H1 (cell line): ENCODE measurements around the gene SUPT4H1. TPM values are rescaled to one million over a fixed set of nuclear protein-coding genes. Genes with fewer than 3 reads are reported as not detected.

ENCODE experiments used
- CTCF ChIA-PET: fragments of 300-600 bp; sonication (Branson Sonifier 250); formaldehyde crosslinking; loops from one replicate; lab custom pipeline; 2021; ENCODE audit not compliant: partially characterized antibody; lab: Charles Lee
- POLR2A ChIA-PET: fragments of 300-600 bp; sonication (Branson Sonifier 250); formaldehyde crosslinking; loops from one replicate; lab custom pipeline; 2021; ENCODE audit warnings: inconsistent platforms; ENCODE audit not compliant: partially characterized antibody; lab: Charles Lee
- DNase-seq, 2 experiments: peaks; one replicate each; pipeline versions ENCODE4 v3.0.0 to v3.0.0-alpha.2; 2010 to 2022; ENCODE audit warnings: low spot score in 2 of 2, low read depth in 1 of 2, mixed read lengths in 1 of 2
- FAIRE-seq: peaks from 2 replicates; lab custom pipeline; 2011; peaks lifted over from hg19 to GRCh38; lab: Jason Lieb, UNC
- H2AFZ ChIP-seq: 2 replicates; pipeline ENCODE4 v1.8.1; 2012; ENCODE audit warnings: low read length, inconsistent platforms
- H2AK5ac ChIP-seq: 2 replicates; pipeline ENCODE4 v1.6.1; 2013; ENCODE audit warnings: low read depth, low read length
- H2BK120ac ChIP-seq: replicated peaks from 2 replicates; pipeline ENCODE3; 2013; ENCODE audit warnings: low read depth, low read length, inconsistent platforms
- H2BK12ac ChIP-seq: 2 replicates; pipeline ENCODE4 v1.6.1; 2013; ENCODE audit warnings: low read depth, low read length
- H2BK15ac ChIP-seq: 2 replicates; pipeline ENCODE4 v1.6.1; 2013; ENCODE audit warnings: low read length
- H2BK20ac ChIP-seq: 2 replicates; pipeline ENCODE4 v1.6.1; 2013; ENCODE audit warnings: low read length
- H2BK5ac ChIP-seq: 2 replicates; pipeline ENCODE4 v1.6.1; 2013; ENCODE audit warnings: low read depth, low read length
- H3K14ac ChIP-seq: 2 replicates; pipeline ENCODE4 v1.6.1; 2013; ENCODE audit warnings: inconsistent platforms; ENCODE audit not compliant: insufficient read length
- H3K18ac ChIP-seq: 2 replicates; pipeline ENCODE4 v1.6.1; 2013; ENCODE audit warnings: low read length; ENCODE audit errors: extremely low read depth
- H3K23ac ChIP-seq: 2 replicates; pipeline ENCODE4 v1.6.1; 2013; ENCODE audit warnings: inconsistent platforms; ENCODE audit not compliant: insufficient read length
- H3K23me2 ChIP-seq: 2 replicates; pipeline ENCODE4 v1.6.1; 2013; ENCODE audit warnings: low read depth, low read length
- H3K27ac ChIP-seq: 2 replicates; pipeline ENCODE4 v1.6.1; 2011; ENCODE audit warnings: low read depth, low read length, inconsistent platforms
- H3K27me3 ChIP-seq, 4 experiments: replicated peaks in 1 of 4; 1 replicate in 1 of 4; 2 replicates in 3 of 4; pipeline versions ENCODE4 v1.6.1 to v1.8.1; 2011 to 2013; ENCODE audit warnings: low read length in 3 of 4, mild to moderate bottlenecking in 3 of 4, inconsistent platforms in 2 of 4, mixed read lengths in 2 of 4, moderate library complexity in 1 of 4; ENCODE audit not compliant: control insufficient read depth in 3 of 4, insufficient read depth in 3 of 4; ENCODE audit errors: extremely low read depth in 1 of 4
- H3K36me3 ChIP-seq, 4 experiments: 2 replicates each; pipeline versions ENCODE4 v1.6.1 to v1.8.1; 2011 to 2013; ENCODE audit warnings: mild to moderate bottlenecking in 4 of 4, low read length in 3 of 4, moderate library complexity in 2 of 4, control low read depth in 1 of 4, inconsistent platforms in 1 of 4; ENCODE audit not compliant: insufficient read depth in 4 of 4, control insufficient read depth in 2 of 4
- H3K4ac ChIP-seq: replicated peaks from 2 replicates; pipeline ENCODE3; 2013; ENCODE audit warnings: low read length, low read depth, mixed read lengths, inconsistent platforms; ENCODE audit not compliant: insufficient read length
- H3K4me1 ChIP-seq, 4 experiments: replicated peaks in 1 of 4; 1 replicate in 1 of 4; 2 replicates in 3 of 4; pipeline versions ENCODE4 v1.6.1 to v1.8.1; 2011 to 2013; ENCODE audit warnings: low read length in 3 of 4, inconsistent platforms in 2 of 4, mixed read lengths in 1 of 4; ENCODE audit not compliant: insufficient read depth in 4 of 4, control insufficient read depth in 3 of 4
- H3K4me2 ChIP-seq, 2 experiments: 2 replicates each; pipeline versions ENCODE4 v1.6.1 to v1.8.1; 2011 to 2013; ENCODE audit warnings: low read depth in 2 of 2, low read length in 2 of 2, control low read depth in 1 of 2, inconsistent platforms in 1 of 2, mild to moderate bottlenecking in 1 of 2; ENCODE audit not compliant: insufficient read depth in 1 of 2
- H3K4me3 ChIP-seq, 4 experiments: fragments of 200-600, 300-600 bp in 1 of 4; sonication (generic), shearing (Covaris generic), sonication (Bioruptor Twin) in 1 of 4; 2 replicates each; pipeline versions ENCODE4 v1.5.1 to v1.8.1; 2011 to 2016; ENCODE audit warnings: low read length in 4 of 4, low read depth in 3 of 4, control low read depth in 2 of 4, inconsistent platforms in 2 of 4, mild to moderate bottlenecking in 2 of 4, mixed read lengths in 1 of 4, moderate library complexity in 1 of 4; ENCODE audit not compliant: insufficient read depth in 2 of 4; ENCODE audit errors: extremely low read depth in 1 of 4
- H3K56ac ChIP-seq: replicated peaks from 2 replicates; pipeline ENCODE3; 2013; ENCODE audit warnings: low read depth, mild to moderate bottlenecking, mixed read lengths, low read length, inconsistent platforms; ENCODE audit not compliant: insufficient read length
- H3K79me1 ChIP-seq: 2 replicates; pipeline ENCODE4 v1.6.1; 2013; ENCODE audit warnings: low read depth, low read length, control low read depth
- H3K79me2 ChIP-seq, 2 experiments: 2 replicates each; pipeline versions ENCODE4 v1.6.1 to v1.8.1; 2012 to 2013; ENCODE audit warnings: low read length in 2 of 2, mild to moderate bottlenecking in 2 of 2, inconsistent platforms in 1 of 2; ENCODE audit not compliant: insufficient read depth in 2 of 2, control insufficient read depth in 1 of 2
- H3K9ac ChIP-seq, 4 experiments: replicated peaks in 1 of 4; 1 replicate in 1 of 4; 2 replicates in 3 of 4; pipeline versions ENCODE4 v1.6.1 to v1.8.1; 2011 to 2013; ENCODE audit warnings: low read depth in 3 of 4, low read length in 3 of 4, control low read depth in 2 of 4, mild to moderate bottlenecking in 2 of 4, moderate library complexity in 2 of 4, inconsistent platforms in 1 of 4; ENCODE audit errors: extremely low read depth in 1 of 4
- H3K9me3 ChIP-seq, 2 experiments: 2 replicates each; pipeline versions ENCODE4 v1.6.1 to v1.8.1; 2012 to 2013; ENCODE audit warnings: mild to moderate bottlenecking in 2 of 2, moderate library complexity in 2 of 2, control low read depth in 1 of 2, inconsistent platforms in 1 of 2, low read depth in 1 of 2, low read length in 1 of 2, mixed read lengths in 1 of 2; ENCODE audit not compliant: insufficient read depth in 2 of 2
- H4K20me1 ChIP-seq, 2 experiments: replicated peaks in 1 of 2; 2 replicates each; pipeline versions ENCODE3 to v1.8.1; 2011 to 2013; ENCODE audit warnings: inconsistent platforms in 2 of 2, low read length in 2 of 2, mild to moderate bottlenecking in 1 of 2; ENCODE audit not compliant: insufficient read depth in 2 of 2, control insufficient read depth in 1 of 2
- H4K5ac ChIP-seq: 2 replicates; pipeline ENCODE4 v1.6.1; 2013; ENCODE audit warnings: low read length, low read depth, mixed read lengths, inconsistent platforms; ENCODE audit not compliant: insufficient read length
- H4K8ac ChIP-seq: 2 replicates; pipeline ENCODE4 v1.8.0; 2013; ENCODE audit warnings: mild to moderate bottlenecking, moderate library complexity, low read length, inconsistent platforms; ENCODE audit not compliant: insufficient read depth; ENCODE audit errors: extremely low read depth
- H4K91ac ChIP-seq: replicated peaks from 2 replicates; pipeline ENCODE3; 2013; ENCODE audit warnings: low read length, mixed read lengths, inconsistent platforms; ENCODE audit not compliant: insufficient read length
- EP300 ChIP-seq, 2 experiments: IDR thresholded peaks; 1 replicate in 1 of 2; 2 replicates in 1 of 2; pipeline ENCODE4 v1.6.1; 2011 to 2012; ENCODE audit warnings: low read depth in 2 of 2, low read length in 2 of 2, mild to moderate bottlenecking in 2 of 2, borderline replicate concordance in 1 of 2, inconsistent platforms in 1 of 2, moderate library complexity in 1 of 2
- HDAC6 ChIP-seq: IDR thresholded peaks from one replicate; pipeline ENCODE4 v1.7.1; 2012; ENCODE audit warnings: low read depth, mild to moderate bottlenecking, inconsistent platforms, low read length, moderate library complexity
- JUND ChIP-seq: IDR thresholded peaks from 2 replicates; pipeline ENCODE4 v1.6.1; 2011; ENCODE audit warnings: mild to moderate bottlenecking, improper control_type of control experiment, low read length
- PHF8 ChIP-seq: fragments of 200-600 bp; sonication (generic); conservative IDR thresholded peaks from 2 replicates; pipeline ENCODE4 v1.7.1; 2012; ENCODE audit warnings: low read depth, mild to moderate bottlenecking, inconsistent platforms, low read length, moderate library complexity
- SIX5 ChIP-seq: IDR thresholded peaks from 2 replicates; pipeline ENCODE4 v1.6.1; 2011; ENCODE audit warnings: mild to moderate bottlenecking, low read depth, low read length
- SRF ChIP-seq: IDR thresholded peaks from 2 replicates; pipeline ENCODE4 v1.6.1; 2011; ENCODE audit warnings: mild to moderate bottlenecking, low read depth, low read length, moderate library complexity
- SUZ12 ChIP-seq: fragments of 200-600 bp; sonication (generic); IDR thresholded peaks from 2 replicates; pipeline ENCODE4 v1.6.1; 2012; ENCODE audit warnings: mild to moderate bottlenecking, inconsistent platforms, low read length, moderate library complexity, mixed read lengths
- TCF12 ChIP-seq: IDR thresholded peaks from 2 replicates; pipeline ENCODE4 v1.6.1; 2011; ENCODE audit warnings: low read depth, mild to moderate bottlenecking, low read length
- WGBS, 2 experiments: shearing (Covaris generic) in 1 of 2; methylation state at CpG; one replicate each; pipeline versions ENCODE4 v1.1.6 to v1.1.7; 2013 to 2015; ENCODE audit warnings: low lambda C conversion rate in 2 of 2, mixed read lengths in 2 of 2, inconsistent platforms in 1 of 2, low coverage in 1 of 2, missing lambda C conversion rate in 1 of 2; ENCODE audit not compliant: insufficient replicate concordance in 2 of 2, insufficient coverage in 1 of 2, insufficient read length in 1 of 2; ENCODE audit errors: extremely low coverage in 1 of 2, missing lambda C conversion rate in 1 of 2; 5-methylcytosine and 5-hydroxymethylcytosine counted together
- polyA plus RNA-seq, 7 experiments: library from polyadenylated mRNA; depleted of rRNA in 3 of 7; stranded (reverse) in 5 of 7; unstranded in 2 of 7; fragments of >200 nt in 5 of 7; fragments of 200-250 nt in 2 of 7; gene quantifications; 1 replicate in 5 of 7; 2 replicates in 1 of 7; 4 replicates in 1 of 7; pipeline versions ENCODE4 v1.2.1 to v1.2.3, GENCODE V29; 2011 to 2013; ENCODE audit warnings: missing spikeins in 2 of 7, mixed read lengths in 2 of 7
- total RNA-seq: library from RNA; stranded (reverse); fragmentation: NEBNext Ultra II Directional; extraction: Animal tissue kit (Norgen Biotek cat#: 25700); gene quantifications from 2 replicates; pipeline ENCODE4 v1.2.1, GENCODE V29; 2021

SUPT4H1 gene
- total and polyA plus RNA-seq, 2 of the 8 experiments (the other 6 are each of a cell fraction or from before 2014, with no cell fraction given): 112 to 143 TPM

DNA sequence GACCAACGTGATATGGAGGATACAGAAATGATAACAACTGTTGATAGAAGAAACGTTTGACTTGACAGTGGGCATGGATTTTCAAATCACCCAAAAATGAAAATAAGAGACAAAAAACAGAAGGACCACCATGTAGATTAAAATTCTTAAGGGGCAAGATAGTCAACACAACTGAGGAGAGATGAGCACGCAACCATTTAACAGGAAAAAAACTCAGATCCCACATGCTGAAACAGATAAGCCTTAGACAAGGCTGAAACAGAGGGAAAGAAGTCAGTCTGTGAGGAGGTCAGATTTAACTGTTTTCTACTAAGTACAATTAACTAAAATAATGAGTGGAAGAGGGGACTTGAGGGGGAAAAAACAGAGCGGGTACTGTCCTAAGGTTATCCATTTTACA is 44.2 kb upstream of the SUPT4H1 start:
- Histone ChIP-seq H3K79me1 (no peaks in the 10 kb centered on the region), H2AK5ac (no peak overlapping the region), H2BK12ac (no peak overlapping the region), H4K8ac (no peak overlapping the region), H2AFZ (no peak overlapping the region), H3K56ac (no peak overlapping the region), H3K18ac (no peak overlapping the region), H2BK5ac (no peak overlapping the region), H3K27me3 (peaks cover 11 to 42% (median 32%) of the 10 kb centered on the region in 4 experiments; a peak in 6 of 7 replicates), H3K4me3 (no peak overlapping the region), H2BK15ac (no peak overlapping the region), H3K27ac (no peak overlapping the region), H2BK120ac (no peak overlapping the region), H3K36me3 (no peaks in the 10 kb centered on the region), H3K4ac (no peak overlapping the region), H3K23me2 (no peaks in the 10 kb centered on the region), H3K9me3 (no peaks in the 10 kb centered on the region), H3K23ac (no peak overlapping the region), H2BK20ac (no peak overlapping the region), H3K9ac (no peak overlapping the region), H3K79me2 (no peaks in the 10 kb centered on the region), H4K91ac (no peak overlapping the region), H3K4me1 (peaks cover 0 to 2% (median 0%) of the 10 kb centered on the region in 4 experiments; a peak in 2 of 7 replicates), H4K20me1 (peaks cover 0 to 2% of the 10 kb centered on the region in 2 experiments), H3K4me2 (no peak overlapping the region), H3K14ac (no peak overlapping the region), H4K5ac (no peak overlapping the region)
- ChIA-PET POLR2A (interaction anchor here (0.8 kb wide), 1 partner anchor 9 kb away, joined by 3 read pairs; no protein-coding TSS in a partner anchor), CTCF (interaction anchor here (0.6 to 1.8 kb wide), 3 partner anchors 17 to 79 kb away, joined by 3 to 6 read pairs (median 3); no protein-coding TSS in a partner anchor)
- 76% methylated on average over 4 of the region's 4 CpGs; no CpG with 5 or more reads in 1 of the 2 experiments for WGBS, 2 experiments
- FAIRE-seq: no peak
- TF ChIP-seq EP300 (IDR thresholded peaks at IDR 0.05; ENCODE audit: borderline replicate concordance in 1 of 2, low read depth in 2 of 2, low read length in 2 of 2) (no peak), SIX5 (no peak), TCF12 (no peak), HDAC6 (no peak), SRF (no peak), JUND (no peak), SUZ12 (no peak), PHF8 (no peak)
- DNase-seq: no peak
